Renal pelvis (tissue), 4 donors: Measurements from ENCODE around the gene LYPLAL1. TPM values are rescaled to one million over a fixed set of nuclear protein-coding genes. Genes with fewer than 3 reads are reported as not detected.
A peak's percentile ranks its signal among the peaks of the same experiment; 100 is the strongest.
"Not testable (repeated sequence)": the region's sequence is repeated elsewhere in the genome, so short reads cannot be mapped to it uniquely, and the experiment has no call there.

Experiments used
- DNase-seq: peaks from one replicate; pipeline ENCODE4 v3.0.0-alpha.2; 2013
- polyA plus RNA-seq, 3 donors: library from polyadenylated mRNA; unstranded; fragments of 120-200 nt; gene quantifications; one replicate each; pipeline ENCODE4 v1.2.1, GENCODE V29; 2013; ENCODE audit not compliant: insufficient read length in 3 of 3

The LYPLAL1 gene
- polyA plus RNA-seq, 3 donors = 42.0 to 56.3 (median 53.4) TPM

DNA sequence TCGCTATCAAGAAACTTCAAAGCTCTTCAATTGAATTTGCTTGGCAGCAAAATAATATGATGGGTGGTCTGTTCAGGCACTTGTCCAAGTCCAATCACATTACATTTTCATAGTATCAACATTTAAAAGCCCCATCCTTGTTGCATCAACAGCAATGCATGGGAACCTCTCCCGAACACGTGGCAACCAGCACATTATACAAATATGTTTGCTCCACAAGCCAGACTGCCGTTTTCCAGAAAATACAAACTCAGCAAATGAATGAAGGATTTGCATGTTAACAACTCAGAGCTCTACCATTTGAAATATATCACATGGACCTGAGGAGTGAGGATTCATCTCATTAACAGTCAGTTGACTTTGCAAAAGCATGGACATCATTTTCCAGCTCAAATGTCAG is 20.0 kb upstream of the LYPLAL1 start:
- DNase-seq = no peak

DNA sequence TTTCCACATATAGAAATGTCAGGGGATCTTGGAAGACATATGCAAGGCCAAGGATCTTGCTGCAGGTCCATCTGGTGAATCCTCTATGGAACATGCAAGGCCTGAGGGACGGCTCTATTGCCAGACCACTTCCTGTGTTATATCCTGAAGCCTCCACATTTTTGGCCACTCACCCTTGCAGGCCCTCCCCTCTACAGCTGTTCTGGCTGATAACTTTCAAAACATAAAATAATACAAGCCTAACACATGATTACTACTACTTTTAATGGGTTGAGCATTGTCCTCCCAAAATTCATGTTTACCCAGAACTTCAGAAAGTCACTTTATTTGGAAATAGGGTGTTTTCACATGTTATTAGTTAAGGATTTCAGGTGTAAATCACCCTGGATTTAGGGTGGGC is 18.5 kb upstream of the LYPLAL1 start:
- DNase-seq = no peak

DNA sequence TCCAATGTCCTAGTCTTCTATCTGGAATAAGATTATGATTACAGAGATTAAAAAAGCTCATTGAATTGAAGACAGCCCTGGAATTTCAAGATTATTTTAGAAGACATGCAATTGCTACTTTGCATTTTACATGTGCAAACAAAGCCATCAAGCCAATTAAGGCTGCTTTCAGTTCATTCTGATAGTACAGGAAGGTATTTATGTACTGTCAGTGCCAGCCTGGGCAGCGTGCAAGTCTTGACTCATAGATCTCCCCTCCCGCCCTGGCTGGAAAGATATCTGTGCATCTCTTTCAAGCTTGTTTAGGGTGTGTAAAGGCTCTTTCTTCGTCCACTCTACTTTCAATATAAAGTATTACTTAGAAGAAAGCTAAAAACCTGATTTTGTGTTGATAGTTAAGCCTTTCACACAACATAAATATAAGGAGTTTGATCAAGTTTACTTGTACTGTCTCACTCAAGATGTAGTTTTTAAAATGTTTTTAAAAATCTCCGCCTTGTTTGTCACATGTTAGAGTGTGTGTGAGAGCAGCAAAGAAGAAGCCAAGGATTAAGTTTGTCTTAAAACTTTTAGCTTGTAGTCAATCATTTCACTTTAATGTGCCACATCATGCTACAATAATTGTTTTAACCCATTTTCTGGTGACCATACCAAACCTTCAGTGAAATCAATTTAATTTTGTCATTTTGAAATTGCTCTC is 13.6 kb upstream of the LYPLAL1 start:
- DNase-seq = no peak

DNA sequence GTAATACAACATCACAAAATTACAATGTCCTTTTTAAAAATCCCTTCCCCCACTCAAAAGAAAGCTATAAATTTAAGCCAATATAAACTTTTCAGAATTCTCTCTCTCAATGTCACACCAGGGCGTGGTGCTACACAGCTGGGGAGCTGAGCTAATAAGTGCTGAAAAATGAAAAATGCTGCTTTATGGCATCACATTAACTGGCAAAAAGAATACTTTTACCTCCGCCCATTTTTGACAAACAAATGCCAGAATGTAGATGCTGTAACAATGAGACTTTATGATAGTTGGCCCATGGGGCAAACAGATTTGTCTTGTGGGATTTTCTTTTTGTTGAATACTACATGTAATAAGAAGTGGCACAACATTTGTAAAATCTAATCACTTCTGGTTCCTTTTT is 12.7 kb upstream of the LYPLAL1 start:
- no peak for DNase-seq

DNA sequence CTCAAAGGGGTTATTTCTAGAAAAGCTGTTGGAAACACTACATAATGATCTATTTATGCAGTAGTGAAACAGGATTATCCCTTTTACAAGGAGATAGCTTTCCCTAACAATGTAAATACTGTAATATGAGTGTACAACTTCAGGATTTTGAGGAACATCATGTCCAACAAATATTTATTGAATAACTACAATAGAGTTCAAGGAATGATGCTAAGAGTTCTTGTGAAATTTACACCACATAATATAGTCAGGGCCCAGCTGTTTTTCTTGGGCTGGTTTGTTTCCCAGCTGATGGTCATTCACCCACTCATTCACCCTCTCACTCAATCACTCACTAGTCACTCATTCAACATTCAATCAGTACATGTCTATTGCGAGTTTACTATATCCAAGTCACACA is 12.3 kb upstream of the LYPLAL1 start:
- DNase-seq = no peak

DNA sequence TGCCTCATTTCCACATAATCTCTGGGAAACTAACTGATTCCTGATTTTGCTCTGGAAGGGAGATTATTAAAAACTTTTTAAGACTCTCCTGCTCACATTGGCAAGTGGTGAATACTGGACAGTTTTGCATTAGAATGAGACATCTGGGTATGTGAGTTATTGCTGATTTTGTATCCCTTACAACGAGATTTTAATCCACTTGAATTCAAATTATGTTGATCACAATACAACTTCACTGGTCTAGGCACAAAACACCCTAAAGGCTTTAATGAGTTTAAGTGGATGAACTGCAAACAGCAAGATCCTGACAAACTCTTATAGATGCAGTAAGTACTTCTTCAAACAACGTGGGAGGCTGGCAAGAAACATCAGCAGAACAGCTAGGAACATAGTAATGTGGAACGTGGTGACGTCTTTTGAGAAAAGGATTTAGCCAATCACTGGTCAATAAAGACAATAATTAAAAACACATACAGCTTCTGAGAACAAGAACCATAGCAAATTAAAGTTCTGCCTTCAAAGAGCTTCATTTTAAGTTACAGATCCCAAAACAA is 10.2 kb upstream of the LYPLAL1 start:
- no peak for DNase-seq

DNA sequence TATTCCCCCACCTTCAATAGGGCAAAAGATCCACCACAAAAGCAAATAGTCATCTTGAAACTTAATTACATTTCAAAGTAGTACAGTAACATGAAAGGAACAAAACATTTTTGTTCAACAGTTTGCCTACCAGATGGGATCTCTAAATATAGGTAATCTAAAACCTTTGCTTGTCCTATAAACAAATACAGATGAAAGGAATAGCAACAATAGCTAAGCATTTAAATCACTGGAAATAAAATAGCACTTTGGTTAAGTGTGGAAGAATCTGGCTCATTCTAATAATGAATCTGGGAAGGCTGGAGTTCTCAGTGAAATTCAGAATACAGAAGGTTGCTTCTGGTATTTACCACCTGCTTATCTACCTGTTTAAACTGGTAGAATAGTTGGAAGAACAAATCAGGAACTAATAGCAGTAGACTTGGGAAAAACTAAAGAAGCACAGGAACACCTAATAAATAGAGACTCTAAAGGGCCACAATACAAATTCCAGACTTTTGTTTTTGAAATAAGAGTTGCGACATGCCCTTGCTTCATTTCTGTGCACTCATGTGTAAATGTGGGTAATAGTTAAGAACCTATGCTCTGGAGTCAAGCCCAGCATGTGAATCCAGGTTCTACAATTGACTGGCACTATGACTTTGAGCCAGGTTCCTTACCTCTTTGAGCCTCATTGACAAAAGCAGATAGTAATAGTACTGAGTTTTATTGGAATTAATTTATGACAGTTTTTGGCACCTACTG is 2.3 kb upstream of the LYPLAL1 start:
- no peak for DNase-seq

DNA sequence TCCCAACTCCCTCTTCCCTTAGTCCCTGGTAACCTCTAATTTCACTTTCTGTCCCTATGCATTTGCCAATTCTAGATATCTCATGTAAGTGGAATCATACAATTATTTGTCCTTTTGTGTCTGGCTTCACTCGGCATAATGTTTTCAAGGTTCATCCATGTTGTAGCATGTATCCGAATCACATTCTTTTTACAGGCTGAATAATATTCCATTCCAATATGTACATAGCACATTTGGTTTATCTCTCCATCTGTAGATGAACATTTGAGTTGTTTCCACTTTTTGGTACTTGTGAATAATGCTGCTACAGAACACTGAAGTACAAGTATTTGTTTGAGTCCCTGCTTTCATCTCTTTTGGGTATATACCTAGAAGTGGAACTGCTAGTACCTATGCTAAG is 857 bp upstream of the LYPLAL1 start:
- no peak for DNase-seq

DNA sequence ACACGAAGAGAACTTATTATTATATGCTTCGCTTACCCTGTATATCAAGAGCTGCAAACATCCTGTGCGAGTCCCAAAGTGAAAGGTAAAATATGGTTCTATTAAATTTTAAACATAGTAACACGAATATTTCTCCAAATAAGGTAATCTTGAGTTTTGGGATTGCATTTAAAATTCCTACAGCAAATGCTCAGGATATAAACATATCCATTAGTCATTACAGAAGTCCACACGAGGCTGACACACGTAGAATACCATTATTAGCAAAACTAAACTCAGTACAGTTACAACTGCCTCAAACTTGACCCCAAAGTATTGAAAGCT is 282 bp upstream of the LYPLAL1 start:
- no peak for DNase-seq

DNA sequence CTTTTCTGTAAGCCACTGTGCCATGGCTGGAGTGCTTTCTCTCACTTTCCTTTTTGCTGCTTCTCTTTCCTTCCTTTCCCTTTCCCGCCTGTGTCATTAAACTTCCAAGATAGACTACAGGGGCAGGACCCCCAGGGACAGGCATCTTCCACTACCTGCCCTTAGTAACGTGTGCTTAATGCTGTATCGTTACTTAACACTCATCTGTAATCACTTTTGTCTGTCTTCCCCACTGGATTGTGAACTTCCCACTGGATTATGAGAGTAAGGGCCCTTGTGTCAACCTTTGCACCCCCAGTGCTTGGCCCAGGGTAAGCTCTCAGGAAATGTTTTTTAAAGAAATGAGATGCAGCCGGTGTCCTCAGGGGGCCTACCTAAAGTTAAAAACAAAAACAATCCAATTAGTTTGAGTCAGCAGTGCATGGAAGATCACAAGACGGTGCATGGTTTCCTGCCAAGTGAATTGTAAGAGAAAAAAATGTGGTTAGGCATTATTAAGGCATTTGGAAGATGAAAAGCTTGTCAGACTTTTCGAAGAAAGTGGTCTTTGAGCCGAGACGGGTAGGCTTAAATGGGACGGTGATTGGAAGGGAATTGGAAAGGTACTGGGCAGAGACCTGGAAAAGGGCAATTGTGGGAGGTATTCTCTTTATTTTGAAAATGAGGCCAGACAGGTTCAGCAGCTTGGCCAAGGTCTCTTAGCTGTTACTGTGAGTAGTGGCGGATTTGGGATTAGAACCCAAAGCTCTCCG is 958 bp downstream of the LYPLAL1 start:
- peak; percentile 46 for DNase-seq

DNA sequence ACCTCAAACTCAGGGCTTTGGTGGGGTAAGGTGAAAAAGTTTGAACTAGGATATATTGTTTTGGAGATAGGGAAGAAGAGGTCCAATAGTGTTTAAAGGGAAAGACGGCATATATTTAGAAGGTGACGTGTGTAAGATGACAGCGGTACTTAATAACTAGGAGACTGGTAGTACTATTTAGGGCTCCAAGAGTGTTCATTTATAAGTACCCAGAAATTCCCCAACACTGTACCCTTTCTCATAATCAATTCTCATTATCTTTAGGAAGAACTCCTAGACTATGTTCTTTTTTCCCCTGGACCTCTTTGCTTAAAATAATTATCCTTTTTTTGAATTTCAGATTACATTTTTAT is 1.5 kb downstream of the LYPLAL1 start:
- DNase-seq = no peak

DNA sequence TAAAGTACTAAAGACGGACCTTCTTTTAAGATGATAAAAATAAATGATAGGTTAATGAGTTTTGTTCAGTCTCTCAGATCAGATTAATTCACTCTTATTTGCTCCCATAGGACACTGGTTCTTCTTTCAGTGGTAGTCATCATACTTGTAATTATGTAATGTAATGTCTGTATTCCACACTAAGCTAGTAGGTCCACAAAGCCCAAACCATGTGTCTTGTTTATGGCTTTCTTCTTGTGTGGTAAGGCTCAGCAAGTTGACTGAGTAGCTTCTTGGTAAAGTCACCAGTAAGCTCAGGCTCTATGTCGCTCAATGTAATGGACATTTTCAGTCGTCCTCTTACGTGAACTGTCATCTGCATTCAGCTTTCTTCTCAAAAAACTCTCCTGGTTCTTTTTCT is 2.5 kb downstream of the LYPLAL1 start:
- DNase-seq = no peak

DNA sequence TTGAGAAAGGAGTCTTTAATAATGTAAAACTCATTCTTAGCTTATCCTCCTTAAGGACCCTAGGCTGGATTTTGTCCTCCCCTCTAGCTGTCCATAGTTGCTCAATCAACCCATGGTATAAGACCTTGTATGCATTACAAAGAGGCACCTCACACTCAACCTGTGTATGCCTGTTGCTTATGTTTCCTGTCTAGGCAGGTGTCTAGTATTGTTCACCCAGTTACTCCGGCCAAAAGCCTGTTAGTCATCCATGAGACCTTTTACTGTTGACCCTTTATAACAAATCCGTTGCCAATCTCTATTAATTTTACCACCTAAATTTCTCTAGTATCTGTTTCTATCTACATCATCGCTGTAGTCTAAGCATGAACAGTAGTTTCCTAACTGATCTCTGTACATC is 3.7 kb downstream of the LYPLAL1 start:
- no peak for DNase-seq

DNA sequence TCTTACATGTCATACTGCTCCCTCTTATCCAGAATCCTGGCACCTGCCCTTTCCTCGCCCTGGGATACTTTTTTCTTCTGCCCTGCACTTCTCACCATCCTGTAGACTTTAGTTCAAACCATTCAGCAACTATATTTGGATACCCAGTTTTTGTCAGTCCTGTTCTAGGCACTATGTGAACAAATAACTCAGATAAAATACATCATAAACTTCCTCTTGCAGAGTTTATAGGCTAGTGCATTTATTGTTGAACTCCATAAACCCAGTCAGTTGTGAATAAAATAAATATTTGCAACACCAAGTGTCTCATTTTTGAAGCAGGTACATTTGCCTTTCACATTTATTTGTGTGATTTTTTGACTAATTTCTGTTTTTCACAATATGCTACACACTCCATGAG is 4.3 kb downstream of the LYPLAL1 start:
- DNase-seq = no peak

DNA sequence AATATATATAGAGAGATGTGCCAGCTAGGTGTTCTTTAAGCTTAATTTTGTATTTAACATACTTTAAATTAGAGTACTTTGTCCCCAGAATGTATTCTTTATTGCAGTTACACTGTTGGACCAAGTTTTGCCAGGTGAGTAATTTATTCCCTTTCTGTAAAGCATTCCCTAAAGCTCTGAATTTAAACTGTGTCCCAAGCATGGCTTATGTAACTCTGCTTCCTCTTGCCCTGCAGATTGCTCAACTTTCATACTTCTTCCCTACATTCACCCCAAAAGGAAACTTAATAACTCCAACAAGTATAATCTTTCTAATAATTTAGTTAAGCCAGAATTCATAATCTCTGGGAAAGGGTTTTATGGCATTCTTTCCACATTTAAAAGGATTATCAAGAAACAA is 5.6 kb downstream of the LYPLAL1 start:
- no peak for DNase-seq

DNA sequence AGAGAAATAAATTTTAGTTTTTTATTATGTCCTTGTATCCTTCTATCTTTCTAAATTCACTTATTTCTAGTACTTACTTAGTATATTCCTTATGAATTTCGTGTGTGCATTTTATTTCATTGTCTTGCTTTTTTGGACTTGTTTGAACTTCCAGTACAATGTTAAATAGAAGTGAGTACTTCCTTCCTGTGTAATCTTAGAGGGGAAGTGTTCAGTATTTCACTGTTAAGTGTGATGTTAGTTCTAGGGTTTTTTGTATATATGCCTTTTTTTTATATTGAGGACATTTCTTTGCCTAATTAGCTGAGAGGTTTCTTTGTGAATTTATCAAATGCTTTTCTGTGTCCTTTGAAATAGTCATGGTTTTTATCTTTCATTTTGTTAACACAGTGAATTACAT is 10.7 kb downstream of the LYPLAL1 start:
- DNase-seq = no peak

DNA sequence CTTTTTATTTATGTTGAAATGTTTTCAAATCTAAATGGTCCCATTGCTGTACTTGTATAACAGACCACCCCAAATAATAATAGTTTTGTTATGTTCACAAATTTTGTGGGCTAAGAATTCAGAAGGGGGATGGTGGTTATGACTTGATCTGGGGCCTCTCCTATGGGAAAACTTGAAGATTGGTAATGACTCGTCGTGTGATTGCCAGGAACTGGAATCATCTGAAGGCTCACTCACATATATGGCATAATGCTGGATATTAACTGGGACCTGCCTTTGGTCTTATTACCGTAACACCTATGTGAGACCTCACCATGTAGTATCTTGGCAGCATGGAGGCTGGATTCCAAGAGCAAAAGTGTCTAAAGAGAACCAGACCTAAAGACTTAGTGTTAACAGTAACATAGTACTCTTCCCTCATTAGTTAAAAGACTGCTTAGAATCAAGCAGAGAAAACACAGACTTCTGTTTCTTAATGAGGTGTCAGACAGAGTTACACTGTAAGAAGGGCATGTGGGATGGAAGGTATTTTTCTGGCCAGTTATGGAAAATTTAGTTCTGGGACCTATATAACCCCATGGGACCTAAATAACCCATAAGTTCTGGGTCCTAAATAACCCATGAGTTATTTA is 11.9 kb downstream of the LYPLAL1 start:
- no peak for DNase-seq

DNA sequence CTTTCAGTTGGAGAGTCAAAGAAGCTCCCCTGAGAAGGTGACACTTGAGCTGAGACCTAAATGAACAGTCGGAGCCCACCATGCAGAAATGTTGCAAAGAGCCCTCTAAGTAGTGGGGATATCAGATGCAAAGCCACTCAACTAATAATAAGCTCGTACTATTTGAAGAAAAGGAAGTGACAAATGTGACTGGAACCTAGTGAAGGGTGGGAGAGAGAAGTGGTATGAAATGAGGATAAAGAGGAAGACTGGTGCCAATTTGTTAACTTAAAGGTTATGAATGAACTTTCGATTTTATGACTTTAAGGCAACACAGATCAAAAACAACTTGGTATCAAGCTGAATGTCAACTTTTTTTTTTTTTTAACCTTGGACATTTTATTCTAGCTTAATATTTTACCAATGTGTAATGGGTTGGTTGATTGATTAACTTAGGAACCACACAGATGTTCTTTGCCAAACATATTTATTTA is 14.7 kb downstream of the LYPLAL1 start:
- DNase-seq = no peak

DNA sequence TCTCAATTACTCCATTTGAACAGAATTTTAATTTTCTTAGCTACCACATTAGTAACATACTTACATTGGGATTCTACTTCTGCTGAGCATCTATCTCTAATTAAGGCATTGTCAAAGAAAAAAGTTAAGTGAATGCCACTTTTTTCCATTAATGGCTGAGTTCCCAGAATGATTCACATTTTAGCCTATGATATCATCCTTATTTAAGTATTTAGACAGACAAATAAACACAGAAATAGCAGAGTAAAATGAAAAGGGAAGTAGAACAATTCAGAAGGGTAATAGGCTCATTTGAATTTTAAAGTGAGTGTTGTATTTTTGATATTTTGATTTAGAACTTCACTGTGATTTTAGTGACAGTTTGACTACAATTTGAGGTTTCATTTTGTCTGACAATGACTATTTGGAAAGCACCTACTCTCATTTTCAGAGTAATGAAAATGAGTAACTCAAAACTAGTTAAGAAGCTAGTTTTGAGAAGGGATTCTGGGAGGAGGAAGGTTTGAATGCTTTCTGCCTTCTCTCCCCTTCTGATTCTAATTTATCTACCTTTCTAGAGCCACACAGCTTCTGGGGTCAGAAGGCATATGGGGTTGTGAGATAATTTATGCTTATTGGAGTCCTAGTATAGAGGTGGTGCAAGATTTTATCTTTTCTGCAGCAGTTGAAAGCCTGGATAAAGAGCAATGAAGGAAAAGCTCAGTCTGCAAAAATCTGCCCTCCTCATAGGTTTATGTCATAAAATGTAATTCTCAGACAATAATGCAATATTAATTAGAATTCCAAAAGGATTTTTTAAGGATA is 15.5 kb downstream of the LYPLAL1 start:
- DNase-seq = peak; percentile 38

DNA sequence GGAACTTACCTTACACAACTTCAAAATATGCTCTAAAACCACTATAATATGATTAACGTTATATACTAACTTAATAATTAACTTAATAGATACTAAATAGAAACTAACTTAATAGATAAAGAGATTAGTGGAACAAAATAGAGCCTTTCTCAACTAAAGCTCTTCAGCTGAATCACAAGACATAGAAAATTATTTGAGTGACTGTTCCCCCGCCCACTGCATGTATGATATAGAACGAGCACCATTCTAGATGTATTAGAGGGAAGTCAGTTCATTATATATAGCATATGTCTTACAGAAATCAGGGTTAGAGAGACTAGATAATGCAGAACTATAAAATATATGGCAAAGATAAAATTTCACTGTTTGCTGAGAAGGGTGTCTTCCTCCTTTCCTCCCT is 16.3 kb downstream of the LYPLAL1 start:
- DNase-seq = no peak

DNA sequence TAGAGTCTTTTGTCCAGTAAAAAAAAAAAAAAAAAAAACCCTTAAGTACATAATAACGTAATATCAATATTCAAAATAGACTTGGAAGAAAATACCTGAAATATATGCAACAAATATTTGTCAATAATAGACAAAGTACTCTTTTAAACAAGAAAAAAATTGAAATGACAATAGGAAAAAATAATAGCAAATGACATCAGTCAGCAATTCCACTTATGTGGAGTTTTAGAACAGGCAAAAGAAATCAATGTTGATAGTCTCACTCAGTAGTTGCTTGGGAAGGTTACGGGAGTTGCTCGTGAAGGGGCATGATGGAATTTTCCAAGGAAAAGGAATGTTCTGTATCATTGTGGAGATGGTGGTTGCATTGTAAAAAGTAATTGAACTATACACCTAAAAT is 16.9 kb downstream of the LYPLAL1 start:
- DNase-seq = no peak

DNA sequence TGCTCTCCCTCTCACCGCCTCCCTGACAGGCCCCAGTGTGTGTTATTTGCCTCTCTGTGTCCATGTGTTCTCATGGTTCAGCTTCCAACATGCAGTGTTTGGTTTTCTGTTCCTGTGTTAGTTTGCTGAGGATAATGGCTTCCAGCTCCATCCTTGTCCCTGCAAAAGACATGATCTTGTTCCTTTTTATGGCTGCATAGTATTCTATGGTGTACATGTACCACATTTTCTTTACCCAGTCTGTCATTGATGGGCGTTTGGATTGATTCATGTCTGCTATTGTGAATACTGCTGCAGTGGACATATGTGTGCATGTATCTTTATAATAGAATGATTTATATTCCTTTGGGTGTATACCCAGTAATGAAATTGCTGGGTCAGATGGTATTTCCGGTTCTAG is 22.2 kb downstream of the LYPLAL1 start:
- DNase-seq = not testable (repeated sequence)
